Vagina (tissue), 2 donors: Measurements from ENCODE around the gene CACNA2D1. TPM values are rescaled to one million over a fixed set of nuclear protein-coding genes. Genes with fewer than 3 reads are reported as not detected.

Source experiments
- DNase-seq, 2 donors: peaks; one replicate each; pipeline ENCODE4 v3.0.0-alpha.2; 2017; ENCODE audit errors: extremely low spot score in 2 of 2
- H3K27ac ChIP-seq: fragments of 200-600 bp; sonication (generic); one replicate; pipeline ENCODE4 v1.5.1; 2019
- H3K27me3 ChIP-seq: fragments of 200-600 bp; sonication (generic); one replicate; pipeline ENCODE4 v1.5.1; 2019
- H3K36me3 ChIP-seq, 2 donors: fragments of 200-600 bp; sonication (generic); one replicate each; pipeline ENCODE4 v1.5.1; 2017 to 2019
- H3K4me1 ChIP-seq: fragments of 200-600 bp; sonication (generic); one replicate; pipeline ENCODE4 v1.5.1; 2019
- H3K4me3 ChIP-seq, 2 donors: fragments of 200-600 bp; sonication (generic); 1 replicate in 1 of 2; 2 replicates in 1 of 2; pipeline ENCODE4 v1.5.1; 2016 to 2019
- H3K9me3 ChIP-seq: fragments of 200-600 bp; sonication (generic); one replicate; pipeline ENCODE4 v1.5.1; 2019
- CTCF ChIP-seq, 3 experiments: fragments of 450-650 bp in 2 of 3; fragments of 200-600 bp in 1 of 3; sonication (generic) in 1 of 3; IDR thresholded peaks; one replicate each; pipeline ENCODE4 v1.5.1; 2017 to 2019; ENCODE audit warnings: antibody characterized with exemption in 3 of 3, mild to moderate bottlenecking in 2 of 3, moderate library complexity in 2 of 3
- POLR2A ChIP-seq, 2 donors: fragments of 450-650 bp; IDR thresholded peaks; one replicate each; pipeline ENCODE4 v1.6.1; 2017; ENCODE audit warnings: antibody characterized with exemption in 2 of 2, mild to moderate bottlenecking in 2 of 2, moderate library complexity in 2 of 2
- POLR2AphosphoS5 ChIP-seq, 2 donors: sonication (generic); formaldehyde crosslinking; IDR thresholded peaks; one replicate each; pipeline ENCODE4 v1.9.0; 2017; ENCODE audit warnings: antibody characterized with exemption in 2 of 2, mild to moderate bottlenecking in 2 of 2, low read depth in 1 of 2; ENCODE audit not compliant: insufficient read depth in 1 of 2
- intact Hi-C: fragments of 100-400 bp; cut with DNase I; formaldehyde crosslinking; loops from one replicate; pipeline ENCODE4 v1.15.1; 2023
- total RNA-seq: library from RNA; depleted of rRNA; stranded (reverse); fragments of >200 nt; gene quantifications from one replicate; pipeline ENCODE4 v1.2.3, GENCODE V29; 2016

Gene CACNA2D1
- total RNA-seq, 1 donor from 2014 or later = 16.9 TPM

GRCh38 chr7:82364671-82365070 is 78.9 kb downstream of the CACNA2D1 start:
- intact Hi-C loops = no loop called here

GRCh38 chr7:82364048-82364447 is 79.5 kb downstream of the CACNA2D1 start:
- Histone ChIP-seq H3K9me3 (no peaks in the 10 kb centered on the region), H3K4me1 (no peaks in the 10 kb centered on the region), H3K27me3 (no peaks in the 10 kb centered on the region), H3K4me3 (no peak overlapping the region), H3K27ac (no peak overlapping the region), H3K36me3 (no peaks in the 10 kb centered on the region)
- TF ChIP-seq POLR2A (IDR thresholded peaks at IDR 0.05) = no peak
- TF ChIP-seq CTCF (IDR thresholded peaks at IDR 0.05) = no peak
- TF ChIP-seq POLR2AphosphoS5 (IDR thresholded peaks at IDR 0.05; ENCODE audit: insufficient read depth in 1 of 2, low read depth in 1 of 2) = no peak
- intact Hi-C loops = no loop called here
- no peak for DNase-seq

More at GRCh38 chr7:82364671-82365070, 78.9 kb downstream of the CACNA2D1 start:
- Histone ChIP-seq H3K9me3 (no peaks in the 10 kb centered on the region), H3K4me3 (no peak overlapping the region), H3K27me3 (no peaks in the 10 kb centered on the region), H3K36me3 (no peaks in the 10 kb centered on the region), H3K27ac (no peak overlapping the region), H3K4me1 (no peaks in the 10 kb centered on the region)
- TF ChIP-seq POLR2A (IDR thresholded peaks at IDR 0.05) (no peak), POLR2AphosphoS5 (IDR thresholded peaks at IDR 0.05; ENCODE audit: insufficient read depth in 1 of 2, low read depth in 1 of 2) (no peak), CTCF (IDR thresholded peaks at IDR 0.05) (no peak)
- DNase-seq = no peak

GRCh38 chr7:82362129-82362706 is 81.4 kb downstream of the CACNA2D1 start:
- intact Hi-C loops = no loop called here
- H3K4me3 ChIP-seq = no peak overlapping the region

GRCh38 chr7:82360591-82361368 is 82.8 kb downstream of the CACNA2D1 start:
- no peak for DNase-seq
- TF ChIP-seq CTCF (IDR thresholded peaks at IDR 0.05) (no peak), POLR2AphosphoS5 (IDR thresholded peaks at IDR 0.05; ENCODE audit: insufficient read depth in 1 of 2, low read depth in 1 of 2) (no peak), POLR2A (IDR thresholded peaks at IDR 0.05) (no peak)
- H3K36me3 ChIP-seq = no peaks in the 10 kb centered on the region
- H3K27me3 ChIP-seq = no peaks in the 10 kb centered on the region
- H3K27ac ChIP-seq = no peak overlapping the region
- intact Hi-C loops = no loop called here
- H3K9me3 ChIP-seq = no peaks in the 10 kb centered on the region
- no peaks in the 10 kb centered on the region for H3K4me1 ChIP-seq
- H3K4me3 ChIP-seq = no peak overlapping the region

More at GRCh38 chr7:82362129-82362706, 81.4 kb downstream of the CACNA2D1 start:
- Histone ChIP-seq H3K36me3 (no peaks in the 10 kb centered on the region), H3K27me3 (no peaks in the 10 kb centered on the region), H3K27ac (no peak overlapping the region), H3K4me1 (no peaks in the 10 kb centered on the region), H3K9me3 (no peaks in the 10 kb centered on the region)
- TF ChIP-seq POLR2AphosphoS5 (IDR thresholded peaks at IDR 0.05; ENCODE audit: insufficient read depth in 1 of 2, low read depth in 1 of 2) = no peak
- TF ChIP-seq POLR2A (IDR thresholded peaks at IDR 0.05) = no peak
- TF ChIP-seq CTCF (IDR thresholded peaks at IDR 0.05) = no peak
- DNase-seq = no peak

- H3K27me3 ChIP-seq = no peaks in the 10 kb centered on the region
- no peaks in the 10 kb centered on the region for H3K9me3 ChIP-seq
- DNase-seq = no peak
- no peak overlapping the region for H3K27ac ChIP-seq
- TF ChIP-seq POLR2AphosphoS5 (IDR thresholded peaks at IDR 0.05; ENCODE audit: insufficient read depth in 1 of 2, low read depth in 1 of 2) = no peak
- no peak for TF ChIP-seq POLR2A (IDR thresholded peaks at IDR 0.05)
- no peak for TF ChIP-seq CTCF (IDR thresholded peaks at IDR 0.05)
- no peaks in the 10 kb centered on the region for H3K4me1 ChIP-seq
- H3K36me3 ChIP-seq = no peaks in the 10 kb centered on the region
- intact Hi-C loops = no loop called here
- no peak overlapping the region for H3K4me3 ChIP-seq
Measured at GRCh38 chr7:82359426-82359825, 84.2 kb downstream of the CACNA2D1 start.
